Tibial nerve (tissue), 4 donors: Measurements from ENCODE around the gene B3GALT4. TPM values are rescaled to one million over a fixed set of nuclear protein-coding genes. Genes with fewer than 3 reads are reported as not detected.

ENCODE experiments used
- DNase-seq, 2 donors: peaks; one replicate each; pipeline ENCODE4 v3.0.0-alpha.2; 2019; ENCODE audit warnings: low spot score in 2 of 2
- H3K27ac ChIP-seq, 4 donors: fragments of 200-600 bp; sonication (generic) in 3 of 4; one replicate each; pipeline ENCODE4 v1.5.1; 2017 to 2019; ENCODE audit warnings: mild to moderate bottlenecking in 1 of 4
- H3K27me3 ChIP-seq, 2 donors: fragments of 200-600 bp; sonication (generic) in 1 of 2; one replicate each; pipeline versions ENCODE4 v1.5.1 to v1.6.0; 2017 to 2019
- H3K36me3 ChIP-seq, 3 donors: fragments of 200-600 bp; sonication (generic); one replicate each; pipeline ENCODE4 v1.5.1; 2018 to 2019
- H3K4me1 ChIP-seq, 4 donors: fragments of 200-600 bp; sonication (generic) in 3 of 4; one replicate each; pipeline ENCODE4 v1.5.1; 2017 to 2019
- H3K4me3 ChIP-seq, 4 donors: fragments of 200-600 bp; sonication (generic) in 3 of 4; one replicate each; pipeline ENCODE4 v1.5.1; 2017 to 2019; ENCODE audit warnings: mild to moderate bottlenecking in 1 of 4, moderate library complexity in 1 of 4
- H3K9me3 ChIP-seq, 4 donors: fragments of 200-600 bp; sonication (generic) in 3 of 4; one replicate each; pipeline ENCODE4 v1.5.1; 2017 to 2019
- CTCF ChIP-seq, 5 experiments: fragments of 200-600 bp in 3 of 5; fragments of 450-650 bp in 2 of 5; sonication (generic) in 3 of 5; IDR thresholded peaks; one replicate each; pipeline ENCODE4 v1.5.1; 2016 to 2019; ENCODE audit warnings: antibody characterized with exemption in 5 of 5, mild to moderate bottlenecking in 3 of 5, moderate library complexity in 2 of 5
- EP300 ChIP-seq, 2 donors: sonication (generic); formaldehyde crosslinking; IDR thresholded peaks; one replicate each; pipeline ENCODE4 v1.6.1; 2017; ENCODE audit warnings: antibody characterized with exemption in 2 of 2, mild to moderate bottlenecking in 1 of 2
- POLR2A ChIP-seq, 2 donors: fragments of 450-650 bp; IDR thresholded peaks; one replicate each; pipeline ENCODE4 v1.6.1; 2017; ENCODE audit warnings: antibody characterized with exemption in 2 of 2, mild to moderate bottlenecking in 2 of 2, moderate library complexity in 2 of 2
- WGBS, 2 donors: methylation state at CpG; one replicate each; pipeline ENCODE4 v1.1.5; 2018; 5-methylcytosine and 5-hydroxymethylcytosine counted together
- total RNA-seq, 4 donors: library from RNA; depleted of rRNA; stranded (reverse); fragments of >200 nt; gene quantifications; one replicate each; pipeline ENCODE4 v1.1.0, GENCODE V29; 2016

B3GALT4 gene
- total RNA-seq, 4 donors from 2014 or later: 7.5 to 30.4 (median 17.7) TPM

- Histone ChIP-seq H3K36me3 (peaks cover 0 to 81% (median 25%) of the 10 kb centered on the region in 3 donors), H3K27ac (peak overlapping the region in 3 of 4 donors; percentile 85 to 95 (median 89)), H3K27me3 (no peaks in the 10 kb centered on the region), H3K4me3 (no peak overlapping the region), H3K9me3 (no peaks in the 10 kb centered on the region), H3K4me1 (peaks cover 1 to 55% (median 42%) of the 10 kb centered on the region in 4 donors)
- WGBS, 2 donors: 70 to 72% methylated on average over 7 to 9 of the region's 9 CpGs
- DNase-seq: no peak
- TF ChIP-seq EP300 (IDR thresholded peaks at IDR 0.05) (no peak), POLR2A (IDR thresholded peaks at IDR 0.05) (no peak), CTCF (IDR thresholded peaks at IDR 0.05) (no peak)
Measured at GRCh38 chr6:33278392-33278741, 1.4 kb downstream of the B3GALT4 start.

GRCh38 chr6:33278810-33279209 lies 1.9 kb downstream of the B3GALT4 start:
- H3K27me3 ChIP-seq: no peaks in the 10 kb centered on the region
- H3K36me3 ChIP-seq: peaks cover 3 to 81% (median 25%) of the 10 kb centered on the region in 3 donors
- peaks cover 0 to 50% (median 38%) of the 10 kb centered on the region in 4 donors for H3K4me1 ChIP-seq
- H3K27ac ChIP-seq: no peak overlapping the region
- DNase-seq: no peak
- WGBS, 2 donors: 80 to 82% methylated on average over 3 of the region's 3 CpGs
- TF ChIP-seq CTCF (IDR thresholded peaks at IDR 0.05) (no peak), POLR2A (IDR thresholded peaks at IDR 0.05) (no peak), EP300 (IDR thresholded peaks at IDR 0.05) (no peak)
- H3K4me3 ChIP-seq: no peak overlapping the region
- no peaks in the 10 kb centered on the region for H3K9me3 ChIP-seq

DNA sequence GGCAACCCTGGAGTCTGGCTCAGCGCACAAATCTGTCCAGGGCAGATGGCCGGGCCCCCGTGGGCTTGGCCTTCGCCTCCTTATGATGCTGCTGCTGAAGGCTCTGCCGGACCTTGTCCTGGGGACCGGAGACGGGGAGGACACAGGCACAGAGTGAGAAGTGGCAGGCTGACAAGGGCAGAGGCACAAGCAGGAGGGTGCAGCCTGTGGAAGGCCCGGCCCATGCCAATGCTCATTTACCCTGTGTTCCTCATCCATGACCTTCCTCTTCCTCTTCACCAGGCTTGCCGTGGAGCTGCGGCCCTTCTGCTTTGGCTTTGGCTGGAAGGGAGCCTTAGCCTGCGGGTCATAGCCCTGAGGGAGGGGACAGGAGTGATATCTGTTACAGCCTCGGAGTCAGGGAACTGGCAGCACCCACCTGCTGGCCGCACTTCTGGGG lies 2.4 kb downstream of the B3GALT4 start:
- Histone ChIP-seq H3K4me1 (peaks cover 0 to 46% (median 34%) of the 10 kb centered on the region in 4 donors), H3K4me3 (no peak overlapping the region), H3K27me3 (no peaks in the 10 kb centered on the region), H3K9me3 (no peaks in the 10 kb centered on the region), H3K36me3 (peaks cover 3 to 81% (median 25%) of the 10 kb centered on the region in 3 donors), H3K27ac (no peak overlapping the region)
- 65 to 73% methylated on average over 12 of the region's 13 CpGs for WGBS, 2 donors
- TF ChIP-seq EP300 (IDR thresholded peaks at IDR 0.05) (no peak), POLR2A (IDR thresholded peaks at IDR 0.05) (no peak), CTCF (IDR thresholded peaks at IDR 0.05) (no peak)
- no peak for DNase-seq

GRCh38 chr6:33279971-33280511 lies 3.1 kb downstream of the B3GALT4 start:
- peaks cover 3 to 81% (median 23%) of the 10 kb centered on the region in 3 donors for H3K36me3 ChIP-seq

More at GRCh38 chr6:33279971-33280511, 3.1 kb downstream of the B3GALT4 start:
- no peaks in the 10 kb centered on the region for H3K9me3 ChIP-seq
- H3K4me1 ChIP-seq: peaks cover 0 to 38% (median 27%) of the 10 kb centered on the region in 4 donors
- no peak overlapping the region for H3K4me3 ChIP-seq
- no peaks in the 10 kb centered on the region for H3K27me3 ChIP-seq
- 70 to 74% methylated on average over 5 of the region's 5 CpGs for WGBS, 2 donors
- TF ChIP-seq CTCF (IDR thresholded peaks at IDR 0.05) (peak in 2 of 5 experiments; percentile 15 to 18), POLR2A (IDR thresholded peaks at IDR 0.05) (no peak), EP300 (IDR thresholded peaks at IDR 0.05) (no peak)
- no peak overlapping the region for H3K27ac ChIP-seq
- no peak for DNase-seq
